OCI-LY7 (cell line): ENCODE results near the gene KTN1. TPM values are rescaled to one million over a fixed set of nuclear protein-coding genes. Genes with fewer than 3 reads are reported as not detected.

Source experiments
- BruUV-seq: library from RNA; stranded (reverse); fragments of 400-500 nt; replicated peaks from 2 replicates; lab custom pipeline; 2021; lab: Mats Ljungman, UMichigan
- CTCF ChIA-PET: fragments of 300-600 bp; sonication (Branson Sonifier 250); formaldehyde crosslinking; loops from one replicate; lab custom pipeline; 2022; ENCODE audit warnings: antibody characterized with exemption; ENCODE audit not compliant: unreplicated experiment; lab: Charles Lee
- POLR2A ChIA-PET: fragments of 300-600 bp; sonication (Branson Sonifier 250); formaldehyde crosslinking; loops from one replicate; lab custom pipeline; 2022; ENCODE audit warnings: antibody characterized with exemption; lab: Charles Lee
- DNase-seq: peaks from one replicate; pipeline ENCODE4 v3.0.0-alpha.2; 2015; ENCODE audit warnings: low spot score
- H2AFZ ChIP-seq: fragments of 200-600 bp; sonication (generic), shearing (Covaris generic); 2 replicates; pipeline ENCODE4 v1.6.1; 2014; ENCODE audit warnings: mild to moderate bottlenecking, antibody characterized with exemption, low read length, moderate library complexity
- H3K27ac ChIP-seq: fragments of 200-600 bp; sonication (generic); 2 replicates; pipeline ENCODE4 v1.5.1; 2014; ENCODE audit warnings: mixed run types, low read depth, mild to moderate bottlenecking, moderate library complexity, low read length, inconsistent platforms; ENCODE audit not compliant: poor library complexity, severe bottlenecking
- H3K36me3 ChIP-seq: fragments of 200-600 bp; sonication (generic); 2 replicates; pipeline ENCODE4 v1.6.1; 2014; ENCODE audit warnings: mild to moderate bottlenecking, antibody characterized with exemption, low read length, moderate library complexity, mixed read lengths; ENCODE audit not compliant: insufficient read depth
- H3K4me1 ChIP-seq: fragments of 200-600 bp; sonication (generic); 2 replicates; pipeline ENCODE4 v1.5.1; 2014; ENCODE audit warnings: mild to moderate bottlenecking, low read length; ENCODE audit not compliant: insufficient read depth, poor library complexity, severe bottlenecking
- H3K4me2 ChIP-seq: fragments of 200-600 bp; sonication (generic); 2 replicates; pipeline ENCODE4 v1.6.1; 2014; ENCODE audit warnings: mild to moderate bottlenecking, low read length
- H3K4me3 ChIP-seq: fragments of 200-600 bp; sonication (generic); 2 replicates; pipeline ENCODE4 v1.5.1; 2014; ENCODE audit warnings: mild to moderate bottlenecking, low read depth, low read length; ENCODE audit not compliant: poor library complexity, severe bottlenecking
- H3K79me2 ChIP-seq: fragments of 200-600 bp; sonication (generic); 2 replicates; pipeline ENCODE4 v1.6.1; 2016; ENCODE audit warnings: low read depth, mild to moderate bottlenecking, low read length, moderate library complexity, mixed read lengths; ENCODE audit not compliant: insufficient read depth
- H3K9me2 ChIP-seq: fragments of 200-600 bp; sonication (generic); 2 replicates; pipeline ENCODE4 v1.6.1; 2016; ENCODE audit warnings: mild to moderate bottlenecking, low read length, mixed read lengths; ENCODE audit not compliant: insufficient read depth
- H3K9me3 ChIP-seq: fragments of 200-600 bp; sonication (generic); 2 replicates; pipeline ENCODE4 v1.6.1; 2014; ENCODE audit warnings: mild to moderate bottlenecking, mixed run types, low read length, mixed read lengths
- H4K20me1 ChIP-seq: fragments of 200-600 bp; sonication (generic); 2 replicates; pipeline ENCODE4 v1.6.1; 2014; ENCODE audit warnings: mild to moderate bottlenecking, antibody characterized with exemption, low read length, moderate library complexity, mixed read lengths; ENCODE audit not compliant: insufficient read depth
- EZH2phosphoT487 ChIP-seq: fragments of 200-600 bp; sonication (generic); IDR thresholded peaks from 2 replicates; pipeline ENCODE4 v1.6.1; 2018; ENCODE audit warnings: low read depth, borderline replicate concordance, mild to moderate bottlenecking, mixed run types, antibody characterized with exemption, low read length, moderate library complexity, mixed read lengths
- intact Hi-C: fragments of 100-400 bp; cut with micrococcal nuclease; formaldehyde crosslinking; loops from one replicate; pipeline ENCODE4 v1.10.0; 2022; ENCODE audit not compliant: unreplicated experiment
- total RNA-seq, 2 experiments: library from RNA; depleted of rRNA in 1 of 2; stranded (reverse); fragments of >200 nt in 1 of 2; shearing (Covaris generic) in 1 of 2; gene quantifications; 2 replicates each; pipeline ENCODE4 v1.2.3, GENCODE V29; 2014 to 2022
- TF ChIP-seq, protein P1 (sequence below): fragments of 200-600 bp; sonication (generic); conservative IDR thresholded peaks from 2 replicates; pipeline ENCODE4 v1.5.1; 2014; ENCODE audit warnings: mild to moderate bottlenecking, antibody characterized with exemption, low read length, moderate library complexity, mixed read lengths

Gene KTN1
- total RNA-seq, 2 experiments from 2014 or later, result 60.6 to 124 TPM

DNA sequence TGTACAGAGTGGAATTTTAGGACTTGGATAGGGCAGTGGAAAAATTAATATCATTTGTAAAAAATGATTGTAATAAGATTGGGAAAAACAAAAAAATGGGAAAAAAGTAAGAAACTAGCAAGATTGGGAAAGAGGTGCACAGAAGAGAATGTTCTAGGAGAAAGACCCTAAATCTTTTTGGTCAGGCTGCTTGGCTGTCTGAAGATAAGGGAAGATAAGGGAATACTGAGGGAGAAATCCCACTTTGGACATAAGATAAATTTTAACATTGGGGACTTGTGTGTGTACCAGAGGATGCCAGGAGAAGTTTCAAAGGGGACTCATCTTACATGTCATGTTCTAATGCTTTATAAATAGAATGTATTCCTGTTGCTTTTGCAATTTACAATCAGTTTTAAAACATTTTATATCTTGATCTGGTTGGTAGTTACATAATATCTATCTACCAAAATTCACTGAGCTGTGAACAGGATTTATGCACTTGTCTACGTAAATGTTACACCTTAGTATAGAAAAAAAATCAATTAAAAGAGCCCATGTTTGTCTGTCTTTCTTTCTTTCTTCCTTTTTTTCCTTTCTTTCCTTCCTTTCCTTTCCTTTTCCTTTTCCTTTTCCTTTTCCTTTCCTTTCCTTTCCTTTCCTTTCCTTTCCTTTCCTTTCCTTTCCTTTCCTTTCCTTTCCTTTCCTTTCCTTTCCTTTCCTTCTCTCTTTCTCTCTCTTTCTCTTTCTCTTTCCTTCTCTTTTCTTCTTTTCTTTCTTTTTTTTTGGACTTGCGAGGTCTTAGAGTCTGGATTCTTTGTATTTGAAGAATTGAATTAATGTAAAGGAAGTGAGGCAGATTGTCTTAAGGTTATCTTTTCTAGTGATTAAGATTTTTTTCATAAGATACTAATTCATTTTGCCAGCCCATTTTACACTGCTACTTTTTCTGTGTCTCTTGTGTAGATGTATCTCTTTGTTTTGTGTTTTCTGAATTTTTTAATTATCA lies 66.1 kb downstream of the KTN1 start:
- H3K4me2 ChIP-seq, result no peak overlapping the region

DNA sequence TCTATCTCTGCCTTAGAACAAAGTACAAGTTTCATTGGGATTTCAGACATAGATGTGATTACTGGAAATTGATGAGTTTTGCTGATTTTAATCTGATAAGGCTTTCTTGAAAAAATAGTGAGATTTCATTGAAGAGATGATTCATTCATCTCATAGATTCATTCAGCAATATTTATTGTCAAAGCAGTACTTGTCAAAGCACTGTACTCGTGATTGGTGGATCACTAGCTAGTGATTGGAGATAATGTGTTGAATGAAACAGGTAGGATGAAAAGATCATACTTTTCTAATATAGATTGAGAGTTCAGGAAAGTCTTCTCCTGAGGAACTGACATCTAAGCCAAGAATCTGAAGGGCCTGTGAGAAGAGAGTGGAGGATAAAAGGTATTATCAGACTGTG lies 71.0 kb downstream of the KTN1 start:
- ChIA-PET CTCF (no interaction called here), POLR2A (interaction anchor here (0.7 to 1.2 kb wide), 4 partner anchors 8 to 12 kb away, joined by 3 to 7 read pairs (median 3); no protein-coding TSS in a partner anchor)
- no peak for TF ChIP-seq EZH2phosphoT487
- TF ChIP-seq, protein P1, sequence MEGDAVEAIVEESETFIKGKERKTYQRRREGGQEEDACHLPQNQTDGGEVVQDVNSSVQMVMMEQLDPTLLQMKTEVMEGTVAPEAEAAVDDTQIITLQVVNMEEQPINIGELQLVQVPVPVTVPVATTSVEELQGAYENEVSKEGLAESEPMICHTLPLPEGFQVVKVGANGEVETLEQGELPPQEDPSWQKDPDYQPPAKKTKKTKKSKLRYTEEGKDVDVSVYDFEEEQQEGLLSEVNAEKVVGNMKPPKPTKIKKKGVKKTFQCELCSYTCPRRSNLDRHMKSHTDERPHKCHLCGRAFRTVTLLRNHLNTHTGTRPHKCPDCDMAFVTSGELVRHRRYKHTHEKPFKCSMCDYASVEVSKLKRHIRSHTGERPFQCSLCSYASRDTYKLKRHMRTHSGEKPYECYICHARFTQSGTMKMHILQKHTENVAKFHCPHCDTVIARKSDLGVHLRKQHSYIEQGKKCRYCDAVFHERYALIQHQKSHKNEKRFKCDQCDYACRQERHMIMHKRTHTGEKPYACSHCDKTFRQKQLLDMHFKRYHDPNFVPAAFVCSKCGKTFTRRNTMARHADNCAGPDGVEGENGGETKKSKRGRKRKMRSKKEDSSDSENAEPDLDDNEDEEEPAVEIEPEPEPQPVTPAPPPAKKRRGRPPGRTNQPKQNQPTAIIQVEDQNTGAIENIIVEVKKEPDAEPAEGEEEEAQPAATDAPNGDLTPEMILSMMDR, result no peak
- intact Hi-C loops, result no loop called here
- no peak overlapping the region for H3K4me3 ChIP-seq
- no peaks in the 10 kb centered on the region for H3K9me3 ChIP-seq
- no peak for DNase-seq
- H3K4me2 ChIP-seq, result no peak overlapping the region
- no peak overlapping the region for H2AFZ ChIP-seq
- H3K36me3 ChIP-seq, result peaks cover 85% of the 10 kb centered on the region
- H3K4me1 ChIP-seq, result no peaks in the 10 kb centered on the region
- no TSS peak for BruUV-seq
- H3K9me2 ChIP-seq, result no peaks in the 10 kb centered on the region
- H4K20me1 ChIP-seq, result no peaks in the 10 kb centered on the region
- no peaks in the 10 kb centered on the region for H3K79me2 ChIP-seq
- no peak overlapping the region for H3K27ac ChIP-seq

More for the DNA sequence above, 66.1 kb downstream of the KTN1 start:
- H3K4me3 ChIP-seq, result no peak overlapping the region
- H4K20me1 ChIP-seq, result no peaks in the 10 kb centered on the region
- ChIA-PET CTCF (no interaction called here), POLR2A (no interaction called here)
- H2AFZ ChIP-seq, result no peak overlapping the region
- no peaks in the 10 kb centered on the region for H3K9me2 ChIP-seq
- TF ChIP-seq, protein P1, result no peak
- H3K27ac ChIP-seq, result no peak overlapping the region
- H3K79me2 ChIP-seq, result no peaks in the 10 kb centered on the region
- DNase-seq, result no peak
- H3K36me3 ChIP-seq, result peaks cover 84% of the 10 kb centered on the region
- BruUV-seq, result no TSS peak
- H3K9me3 ChIP-seq, result no peaks in the 10 kb centered on the region
- no peaks in the 10 kb centered on the region for H3K4me1 ChIP-seq
- intact Hi-C loops, result no loop called here

DNA sequence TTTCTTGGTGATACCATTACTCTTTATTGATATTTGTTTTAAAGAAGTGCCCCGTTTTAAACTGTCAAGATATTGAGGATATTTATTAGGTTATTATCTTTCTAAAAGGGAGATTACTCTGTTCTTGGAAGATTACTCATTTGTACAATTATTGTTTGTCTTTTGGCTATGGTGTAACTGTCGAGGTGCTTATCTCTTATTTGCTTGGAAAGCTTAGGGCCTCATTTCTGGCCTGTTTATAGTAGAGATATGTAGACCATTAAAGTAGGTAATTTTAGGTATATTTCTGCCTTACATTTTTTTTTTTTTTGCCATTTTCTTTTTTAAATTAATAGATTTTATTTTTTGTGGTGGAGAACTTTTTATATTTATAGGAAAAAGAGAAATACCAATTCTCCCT lies 74.2 kb downstream of the KTN1 start:
- no TSS peak for BruUV-seq
- Histone ChIP-seq H3K9me2 (no peaks in the 10 kb centered on the region), H2AFZ (no peak overlapping the region), H3K4me1 (no peaks in the 10 kb centered on the region), H3K36me3 (peaks cover 96% of the 10 kb centered on the region), H3K4me3 (no peak overlapping the region), H3K4me2 (no peak overlapping the region), H3K9me3 (no peaks in the 10 kb centered on the region), H3K79me2 (no peaks in the 10 kb centered on the region), H3K27ac (no peak overlapping the region), H4K20me1 (no peaks in the 10 kb centered on the region)
- intact Hi-C loops, result no loop called here
- CTCF ChIA-PET, result no interaction called here
- TF ChIP-seq, protein P1, result no peak
- no peak for TF ChIP-seq EZH2phosphoT487
- DNase-seq, result no peak
- POLR2A ChIA-PET, result no interaction called here
